Type B pancreatic cell (in vitro differentiated cells): ENCODE measurements around the gene TRIM21. TPM values are rescaled to one million over a fixed set of nuclear protein-coding genes. Genes with fewer than 3 reads are reported as not detected.

Experiments
- total RNA-seq: library from RNA; stranded (reverse); gene quantifications from 2 replicates; pipeline ENCODE4 v1.2.1, GENCODE V29; 2021; ENCODE audit warnings: low replicate concordance

TRIM21 gene
- total RNA-seq, 1 donor from 2014 or later: 18.4 TPM

Other genes starting within 250 kb of the TRIM21 start
- gene OR52B4, start 25.3 kb downstream of the TRIM21 start, total RNA-seq: not detected in 2 replicates
- not detected in 2 replicates for gene OR52K2, start 55.6 kb upstream of the TRIM21 start, total RNA-seq
- gene OR52K1, start 88.9 kb upstream of the TRIM21 start, total RNA-seq: not detected in 2 replicates
- not detected in 2 replicates for gene OR52M1, start 151.5 kb upstream of the TRIM21 start, total RNA-seq
- gene OR52I2, start 188.0 kb upstream of the TRIM21 start, total RNA-seq: not detected in 2 replicates
- not detected in 2 replicates for gene OR52I1, start 200.3 kb upstream of the TRIM21 start, total RNA-seq
- 13.9 and 14.5 TPM in 2 replicates for gene TRIM68, start 214.5 kb upstream of the TRIM21 start, total RNA-seq
- not detected in 2 replicates for gene OR51D1, start 243.8 kb upstream of the TRIM21 start, total RNA-seq